ENCODE results near the gene DDI1. TPM values are rescaled to one million over a fixed set of nuclear protein-coding genes. Genes with fewer than 3 reads are reported as not detected.

The DDI1 gene
- total and polyA plus RNA-seq, 2 of the 13 experiments (the other 11 are each of a cell fraction or from before 2014, with no cell fraction given): not detected

- TF ChIP-seq DZIP1 (CRISPR knock-in tag; IDR thresholded peaks at IDR 0.05) (no peak), RARA (CRISPR knock-in tag; IDR thresholded peaks at IDR 0.05) (no peak), SNAPC2 (CRISPR knock-in tag; IDR thresholded peaks at IDR 0.05) (no peak), ZNF879 (CRISPR knock-in tag; IDR thresholded peaks at IDR 0.05) (no peak), TIGD3 (CRISPR knock-in tag; IDR thresholded peaks at IDR 0.05; ENCODE audit: borderline replicate concordance) (no peak), REPIN1 (CRISPR knock-in tag; IDR thresholded peaks at IDR 0.05; ENCODE audit: borderline replicate concordance, low read depth) (no peak), ZNF609 (CRISPR knock-in tag; IDR thresholded peaks at IDR 0.05; ENCODE audit: borderline replicate concordance) (no peak), ZNF260 (CRISPR knock-in tag; IDR thresholded peaks at IDR 0.05; ENCODE audit: borderline replicate concordance, low read depth) (no peak), ARHGAP35 (CRISPR knock-in tag; IDR thresholded peaks at IDR 0.05; ENCODE audit: borderline replicate concordance) (no peak), ELK4 (CRISPR knock-in tag; IDR thresholded peaks at IDR 0.05; ENCODE audit: borderline replicate concordance) (no peak), IRX3 (CRISPR knock-in tag; IDR thresholded peaks at IDR 0.05; ENCODE audit: borderline replicate concordance, low read depth) (no peak), FOXP4 (CRISPR knock-in tag; IDR thresholded peaks at IDR 0.05) (no peak), ZFP36 (IDR thresholded peaks at IDR 0.05; ENCODE audit: borderline replicate concordance, low read depth, low read length, partially characterized antibody) (no peak), MAZ (IDR thresholded peaks at IDR 0.05; ENCODE audit: borderline replicate concordance, low read depth, low read length) (no peak), MAZ (CRISPR knock-in tag; IDR thresholded peaks at IDR 0.05; ENCODE audit: low read depth) (no peak), ZSCAN21 (CRISPR knock-in tag; IDR thresholded peaks at IDR 0.05; ENCODE audit: borderline replicate concordance) (no peak), BRD4 (CRISPR knock-in tag; IDR thresholded peaks at IDR 0.05) (no peak), ZNF564 (CRISPR knock-in tag; IDR thresholded peaks at IDR 0.05) (no peak)
Observed at GRCh38 chr11:104033134-104033533, 3.3 kb upstream of the DDI1 start (continued).
